Suprapubic skin (tissue), 4 donors: ENCODE results near the gene PARD3B. TPM values are rescaled to one million over a fixed set of nuclear protein-coding genes. Genes with fewer than 3 reads are reported as not detected.

Source experiments
- DNase-seq, 2 donors: peaks; one replicate each; pipeline ENCODE4 v3.0.0-alpha.2; 2019; ENCODE audit warnings: low spot score in 2 of 2
- H3K27ac ChIP-seq: fragments of 200-600 bp; sonication (generic); one replicate; pipeline ENCODE4 v1.5.1; 2019
- H3K27me3 ChIP-seq: fragments of 200-600 bp; sonication (generic); one replicate; pipeline ENCODE4 v1.5.1; 2019
- H3K36me3 ChIP-seq: fragments of 200-600 bp; sonication (generic); one replicate; pipeline ENCODE4 v1.5.1; 2019
- H3K4me1 ChIP-seq: fragments of 200-600 bp; sonication (generic); one replicate; pipeline ENCODE4 v1.5.1; 2019
- H3K4me3 ChIP-seq: fragments of 200-600 bp; sonication (generic); one replicate; pipeline ENCODE4 v1.5.1; 2019; ENCODE audit warnings: mild to moderate bottlenecking
- H3K9me3 ChIP-seq: fragments of 200-600 bp; sonication (generic); one replicate; pipeline ENCODE4 v1.5.1; 2019
- EP300 ChIP-seq: sonication (generic); formaldehyde crosslinking; IDR thresholded peaks from one replicate; pipeline ENCODE4 v1.6.1; 2017; ENCODE audit warnings: antibody characterized with exemption
- POLR2A ChIP-seq, 2 donors: fragments of 450-650 bp; IDR thresholded peaks; one replicate each; pipeline ENCODE4 v1.6.1; 2017; ENCODE audit warnings: antibody characterized with exemption in 2 of 2, mild to moderate bottlenecking in 2 of 2, moderate library complexity in 2 of 2
- POLR2AphosphoS5 ChIP-seq, 3 donors: sonication (generic); formaldehyde crosslinking; IDR thresholded peaks; one replicate each; pipeline ENCODE4 v1.6.1; 2017; ENCODE audit warnings: antibody characterized with exemption in 3 of 3
- WGBS: methylation state at CpG from one replicate; pipeline ENCODE4 v1.1.5; 2018; 5-methylcytosine and 5-hydroxymethylcytosine counted together
- total RNA-seq, 4 donors: library from RNA; depleted of rRNA; stranded (reverse); fragments of >200 nt; gene quantifications; one replicate each; pipeline ENCODE4 v1.1.0, GENCODE V29; 2016
- TF ChIP-seq, protein P1 (sequence below), 2 donors: fragments of 200-600 bp in 1 of 2; fragments of 450-650 bp in 1 of 2; sonication (generic) in 1 of 2; IDR thresholded peaks; one replicate each; pipeline ENCODE4 v1.5.1; 2016 to 2019; ENCODE audit warnings: antibody characterized with exemption in 2 of 2, mild to moderate bottlenecking in 1 of 2, moderate library complexity in 1 of 2

PARD3B gene
- total RNA-seq, 4 donors from 2014 or later, result 12.5 to 18.9 (median 15.5) TPM

DNA sequence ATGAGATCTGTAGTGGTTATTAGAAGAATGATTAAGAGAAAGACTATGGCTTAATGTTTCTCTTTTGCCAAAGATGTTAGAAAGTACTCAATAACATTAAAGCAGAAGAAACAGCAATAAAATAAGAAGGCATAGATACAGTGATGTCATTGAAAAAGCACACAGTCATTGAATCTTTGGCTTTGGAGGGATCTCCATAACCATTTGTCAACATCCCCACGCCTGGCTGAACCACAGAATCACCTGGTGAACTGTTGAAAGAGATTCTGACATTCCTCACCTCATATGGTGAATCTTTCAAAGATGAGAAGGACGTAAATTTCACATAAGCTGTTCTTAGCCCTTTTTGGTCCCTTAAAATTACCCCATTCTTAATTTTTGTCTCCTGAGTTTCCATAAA lies 812.5 kb downstream of the PARD3B start:
- Histone ChIP-seq H3K27me3 (no peaks in the 10 kb centered on the region), H3K36me3 (no peaks in the 10 kb centered on the region), H3K9me3 (no peaks in the 10 kb centered on the region), H3K4me3 (no peak overlapping the region), H3K27ac (no peak overlapping the region), H3K4me1 (no peaks in the 10 kb centered on the region)
- TF ChIP-seq, protein P1, sequence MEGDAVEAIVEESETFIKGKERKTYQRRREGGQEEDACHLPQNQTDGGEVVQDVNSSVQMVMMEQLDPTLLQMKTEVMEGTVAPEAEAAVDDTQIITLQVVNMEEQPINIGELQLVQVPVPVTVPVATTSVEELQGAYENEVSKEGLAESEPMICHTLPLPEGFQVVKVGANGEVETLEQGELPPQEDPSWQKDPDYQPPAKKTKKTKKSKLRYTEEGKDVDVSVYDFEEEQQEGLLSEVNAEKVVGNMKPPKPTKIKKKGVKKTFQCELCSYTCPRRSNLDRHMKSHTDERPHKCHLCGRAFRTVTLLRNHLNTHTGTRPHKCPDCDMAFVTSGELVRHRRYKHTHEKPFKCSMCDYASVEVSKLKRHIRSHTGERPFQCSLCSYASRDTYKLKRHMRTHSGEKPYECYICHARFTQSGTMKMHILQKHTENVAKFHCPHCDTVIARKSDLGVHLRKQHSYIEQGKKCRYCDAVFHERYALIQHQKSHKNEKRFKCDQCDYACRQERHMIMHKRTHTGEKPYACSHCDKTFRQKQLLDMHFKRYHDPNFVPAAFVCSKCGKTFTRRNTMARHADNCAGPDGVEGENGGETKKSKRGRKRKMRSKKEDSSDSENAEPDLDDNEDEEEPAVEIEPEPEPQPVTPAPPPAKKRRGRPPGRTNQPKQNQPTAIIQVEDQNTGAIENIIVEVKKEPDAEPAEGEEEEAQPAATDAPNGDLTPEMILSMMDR (IDR thresholded peaks at IDR 0.05), result no peak
- TF ChIP-seq POLR2A (IDR thresholded peaks at IDR 0.05) (no peak), EP300 (no peak), POLR2AphosphoS5 (IDR thresholded peaks at IDR 0.05) (no peak)
- 73% methylated on average over 2 of the region's 2 CpGs for WGBS
- no peak for DNase-seq

DNA sequence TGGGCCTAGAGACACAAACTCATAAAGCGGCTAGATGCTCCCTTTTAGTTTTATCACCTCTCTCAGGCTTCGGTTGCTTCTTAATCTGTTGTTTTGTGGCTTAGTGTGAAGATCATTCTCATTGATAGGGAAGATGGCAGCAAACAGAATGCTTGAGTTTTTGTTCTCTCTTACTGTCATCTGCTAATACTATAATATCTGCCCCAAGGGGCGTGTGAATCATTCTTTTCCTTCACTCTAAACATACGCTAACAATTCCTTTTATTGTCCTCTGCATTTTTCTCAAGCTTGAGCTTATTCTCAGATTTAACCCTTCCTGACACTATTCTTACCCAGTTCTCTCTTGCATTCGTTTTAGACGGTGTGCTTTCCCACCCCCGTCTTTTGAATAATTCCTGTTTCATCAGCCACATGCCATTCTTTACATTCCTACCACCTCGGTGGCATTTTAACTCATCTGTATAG lies 813.1 kb downstream of the PARD3B start:
- Histone ChIP-seq H3K36me3 (no peaks in the 10 kb centered on the region), H3K4me3 (no peak overlapping the region), H3K27me3 (no peaks in the 10 kb centered on the region), H3K9me3 (no peaks in the 10 kb centered on the region), H3K4me1 (no peaks in the 10 kb centered on the region), H3K27ac (no peak overlapping the region)
- WGBS, result 66% methylated on average over 8 of the region's 8 CpGs
- no peak for DNase-seq
- no peak for TF ChIP-seq POLR2AphosphoS5 (IDR thresholded peaks at IDR 0.05)

DNA sequence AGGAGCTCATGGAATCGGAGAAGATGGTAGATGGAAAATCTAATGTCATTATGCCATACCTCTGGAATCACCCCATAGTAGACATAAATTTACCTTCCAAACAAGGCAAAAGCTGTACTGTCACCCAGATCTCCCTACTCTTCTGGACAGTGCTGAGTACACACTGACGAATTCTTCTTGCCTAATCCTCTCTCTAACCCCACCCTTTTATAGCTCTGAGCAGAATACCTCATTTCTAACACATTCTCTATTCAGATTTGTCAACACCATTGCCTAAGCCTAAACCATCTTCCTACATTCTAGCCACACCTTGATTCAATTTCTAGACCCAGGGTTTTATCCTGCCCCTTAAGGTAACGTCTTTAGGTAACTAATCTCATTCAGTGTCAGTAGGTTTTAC lies 816.0 kb downstream of the PARD3B start:
- H3K9me3 ChIP-seq, result no peaks in the 10 kb centered on the region
- TF ChIP-seq EP300 (no peak), POLR2A (IDR thresholded peaks at IDR 0.05) (no peak), POLR2AphosphoS5 (IDR thresholded peaks at IDR 0.05) (no peak)
- TF ChIP-seq, protein P1 (IDR thresholded peaks at IDR 0.05), result no peak
- H3K27me3 ChIP-seq, result no peaks in the 10 kb centered on the region
- no peaks in the 10 kb centered on the region for H3K36me3 ChIP-seq
- DNase-seq, result no peak
- 66% methylated on average over 3 of the region's 3 CpGs for WGBS
- no peak overlapping the region for H3K4me3 ChIP-seq
- H3K4me1 ChIP-seq, result no peaks in the 10 kb centered on the region
- H3K27ac ChIP-seq, result no peak overlapping the region

DNA sequence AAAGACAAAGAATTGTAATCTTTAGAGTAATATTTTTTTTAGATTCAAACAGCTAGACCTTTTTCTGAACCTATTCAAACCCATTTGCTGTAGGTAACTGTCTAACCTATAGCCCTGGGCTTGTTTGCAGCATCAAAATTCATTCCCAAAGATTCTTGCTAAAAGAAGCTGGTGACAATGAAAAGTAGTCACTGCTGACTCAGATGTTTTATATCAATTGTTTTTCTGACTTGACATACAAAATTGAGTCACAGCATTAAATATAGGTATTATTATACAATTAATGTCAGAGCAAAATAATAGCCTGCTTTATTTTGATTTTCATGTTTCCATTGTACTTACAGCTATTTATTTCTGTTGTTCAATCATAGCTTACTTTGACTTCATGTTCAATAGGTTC lies 816.7 kb downstream of the PARD3B start:
- Histone ChIP-seq H3K27ac (no peak overlapping the region), H3K4me1 (no peaks in the 10 kb centered on the region), H3K9me3 (no peaks in the 10 kb centered on the region), H3K36me3 (no peaks in the 10 kb centered on the region), H3K4me3 (no peak overlapping the region), H3K27me3 (no peaks in the 10 kb centered on the region)
- no peak for TF ChIP-seq POLR2AphosphoS5 (IDR thresholded peaks at IDR 0.05)
- DNase-seq, result no peak

DNA sequence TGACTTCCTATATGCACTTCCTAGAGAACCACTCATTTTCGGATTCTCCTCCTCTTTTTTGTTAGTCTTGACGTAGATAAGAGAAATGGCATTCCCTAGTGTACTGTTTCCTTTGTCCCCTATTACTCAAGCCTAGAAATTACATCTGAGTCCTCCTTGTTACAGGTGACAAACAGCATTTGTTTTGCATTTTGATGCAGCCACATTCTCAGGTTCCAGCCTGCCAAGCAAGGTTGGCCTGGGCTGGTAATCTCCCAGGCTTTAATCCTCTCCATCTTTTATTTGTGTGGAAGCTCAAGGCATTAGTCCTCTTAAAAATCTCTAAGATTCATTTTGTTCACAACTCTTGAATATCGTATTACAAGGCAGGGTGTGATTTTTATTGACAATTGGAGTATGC lies 819.0 kb downstream of the PARD3B start:
- Histone ChIP-seq H3K27ac (no peak overlapping the region), H3K4me1 (no peaks in the 10 kb centered on the region), H3K9me3 (no peaks in the 10 kb centered on the region), H3K36me3 (no peaks in the 10 kb centered on the region), H3K27me3 (no peaks in the 10 kb centered on the region), H3K4me3 (no peak overlapping the region)
- WGBS, result 94% methylated on average over 3 of the region's 3 CpGs
- DNase-seq, result no peak
- no peak for TF ChIP-seq EP300
- no peak for TF ChIP-seq POLR2AphosphoS5 (IDR thresholded peaks at IDR 0.05)
- TF ChIP-seq POLR2A (IDR thresholded peaks at IDR 0.05), result no peak
- TF ChIP-seq, protein P1 (IDR thresholded peaks at IDR 0.05), result no peak

DNA sequence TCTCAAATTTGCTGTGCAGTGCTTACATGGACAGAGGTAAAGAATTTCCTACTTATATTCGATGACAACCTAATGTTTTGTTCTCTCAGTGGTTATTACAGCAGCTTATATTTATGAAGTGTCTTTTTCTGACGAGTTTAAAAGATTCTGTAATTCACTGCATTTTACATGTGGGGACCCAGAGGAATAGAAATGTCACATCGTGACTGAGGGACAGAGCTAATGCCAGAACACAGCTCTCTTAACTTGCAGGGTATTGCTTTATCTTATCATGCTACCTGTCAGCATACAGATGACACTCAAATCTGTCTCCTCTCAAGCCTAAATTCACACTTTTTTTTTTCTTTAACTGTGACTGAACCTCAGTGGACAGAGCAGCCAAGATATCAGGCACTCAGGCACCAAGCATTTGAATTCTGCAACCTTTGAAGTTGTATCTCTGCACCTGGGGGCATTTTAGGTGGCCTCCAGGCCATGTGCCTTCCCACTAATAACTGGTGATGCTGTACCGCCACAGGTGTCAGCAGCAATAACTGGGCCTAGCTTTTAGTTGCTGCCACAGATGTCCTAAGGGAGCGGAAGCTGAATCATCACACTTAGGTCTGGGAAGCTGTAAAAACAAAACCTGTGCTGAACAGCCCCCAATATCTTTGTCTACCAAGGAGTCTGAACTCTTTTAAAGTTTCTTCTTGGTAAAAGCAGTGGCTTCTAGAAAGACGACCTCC lies 821.2 kb downstream of the PARD3B start:
- TF ChIP-seq POLR2A (IDR thresholded peaks at IDR 0.05) (no peak), POLR2AphosphoS5 (IDR thresholded peaks at IDR 0.05) (no peak)
- Histone ChIP-seq H3K9me3 (no peaks in the 10 kb centered on the region), H3K4me1 (no peaks in the 10 kb centered on the region), H3K27ac (no peak overlapping the region), H3K36me3 (no peaks in the 10 kb centered on the region), H3K27me3 (no peaks in the 10 kb centered on the region), H3K4me3 (no peak overlapping the region)
- WGBS, result 90% methylated on average over 6 of the region's 6 CpGs
- DNase-seq, result no peak
